Lower leg skin (tissue), 3 donors: ENCODE measurements around the gene SOX2.

Source experiments
- CTCF ChIP-seq, 3 donors: fragments of 450-650 bp; IDR thresholded peaks; one replicate each; pipeline ENCODE4 v1.5.1; 2016; ENCODE audit warnings: antibody characterized with exemption in 3 of 3, mild to moderate bottlenecking in 3 of 3, moderate library complexity in 2 of 3
- POLR2A ChIP-seq, 2 donors: fragments of 450-650 bp; IDR thresholded peaks; one replicate each; pipeline ENCODE4 v1.6.1; 2016 to 2017; ENCODE audit warnings: antibody characterized with exemption in 2 of 2, mild to moderate bottlenecking in 1 of 2, moderate library complexity in 1 of 2

GRCh38 chr3:181695661-181696491, 15.8 kb upstream of the SOX2 start:
- no peak for TF ChIP-seq CTCF (IDR thresholded peaks at IDR 0.05)
- TF ChIP-seq POLR2A (IDR thresholded peaks at IDR 0.05) = no peak
